ENCODE results near the gene SLC35B2.

SLC35B2 gene

DNA sequence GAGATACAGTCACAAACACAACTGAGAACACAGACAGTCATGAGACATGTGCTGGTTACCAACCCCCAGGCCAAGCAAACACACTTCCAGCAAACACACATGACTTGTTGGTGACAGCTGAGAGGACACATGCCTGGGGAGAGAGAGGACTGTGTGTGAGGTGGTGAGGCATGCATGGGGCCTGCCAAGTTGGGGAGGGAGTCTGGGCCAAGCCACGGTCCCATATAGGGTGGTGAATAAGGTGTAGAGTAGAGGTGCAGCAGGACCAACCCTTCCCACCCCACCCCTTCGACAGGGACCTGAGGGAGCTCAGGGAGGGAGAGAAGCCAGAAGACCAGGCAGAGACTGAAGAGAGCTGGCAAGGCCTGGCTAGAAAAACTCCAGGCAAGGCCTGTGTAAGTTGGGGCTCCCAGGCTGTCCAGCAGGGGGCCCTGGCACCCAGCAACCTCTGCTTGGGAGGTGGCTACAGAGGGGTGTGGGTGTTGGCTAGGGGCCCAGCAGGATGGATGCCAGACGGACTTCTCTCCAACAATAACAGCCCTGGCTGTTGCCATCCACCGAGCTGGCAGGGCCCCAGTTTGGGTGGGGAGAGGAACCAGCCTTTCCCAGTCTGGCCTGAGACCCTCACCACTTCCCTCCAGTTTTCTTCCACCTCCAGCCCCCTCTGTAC lies 35.9 kb downstream of the SLC35B2 start:
- Histone ChIP-seq H3K9me3 (ENCODE audit: control insufficient read depth, low read length) (no peaks in the 10 kb centered on the region), H3K4me3 (ENCODE audit: insufficient read depth, low read depth, low read length, poor library complexity, severe bottlenecking) (no peak overlapping the region), H3K27me3 (replicated peaks; ENCODE audit: control insufficient read depth, insufficient read depth, low read length, poor library complexity, severe bottlenecking) (peaks cover 4% of the 10 kb centered on the region), H3K4me1 (ENCODE audit: control insufficient read depth, insufficient read depth, low read length, poor library complexity, severe bottlenecking) (peaks cover 18% of the 10 kb centered on the region), H3K36me3 (ENCODE audit: control insufficient read depth, insufficient read depth, low read length) (no peaks in the 10 kb centered on the region), H3K27ac (ENCODE audit: insufficient read depth, low read length, poor library complexity, severe bottlenecking) (no peak overlapping the region)
- DNase-seq, result peak; percentile 45 to 66 (median 53)

DNA sequence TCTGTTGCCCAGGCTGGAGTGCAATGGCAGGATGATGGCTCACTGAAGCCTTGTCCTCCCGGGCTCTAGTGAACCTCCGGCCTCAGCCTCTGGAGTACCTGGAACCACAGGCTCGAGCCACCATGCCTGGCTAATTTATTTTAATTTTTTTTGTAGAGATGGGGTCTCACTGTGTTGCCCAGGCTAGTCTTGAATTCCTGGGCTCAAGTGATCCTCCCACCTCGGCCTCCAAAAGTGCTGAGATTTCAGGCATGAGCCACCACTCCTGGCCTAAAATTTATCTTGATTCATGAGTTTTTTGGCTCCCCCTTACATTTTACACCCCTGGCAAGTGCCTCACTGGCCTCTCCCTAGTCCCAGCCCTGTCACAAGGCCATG lies 36.4 kb downstream of the SLC35B2 start:
- Histone ChIP-seq H3K27me3 (replicated peaks; ENCODE audit: control insufficient read depth, insufficient read depth, low read length, poor library complexity, severe bottlenecking) (peaks cover 4% of the 10 kb centered on the region), H3K36me3 (ENCODE audit: control insufficient read depth, insufficient read depth, low read length) (no peaks in the 10 kb centered on the region), H3K9me3 (ENCODE audit: control insufficient read depth, low read length) (no peaks in the 10 kb centered on the region), H3K27ac (ENCODE audit: insufficient read depth, low read length, poor library complexity, severe bottlenecking) (no peak overlapping the region), H3K4me3 (ENCODE audit: insufficient read depth, low read depth, low read length, poor library complexity, severe bottlenecking) (no peak overlapping the region), H3K4me1 (ENCODE audit: control insufficient read depth, insufficient read depth, low read length, poor library complexity, severe bottlenecking) (peaks cover 18% of the 10 kb centered on the region)
- no peak for DNase-seq

DNA sequence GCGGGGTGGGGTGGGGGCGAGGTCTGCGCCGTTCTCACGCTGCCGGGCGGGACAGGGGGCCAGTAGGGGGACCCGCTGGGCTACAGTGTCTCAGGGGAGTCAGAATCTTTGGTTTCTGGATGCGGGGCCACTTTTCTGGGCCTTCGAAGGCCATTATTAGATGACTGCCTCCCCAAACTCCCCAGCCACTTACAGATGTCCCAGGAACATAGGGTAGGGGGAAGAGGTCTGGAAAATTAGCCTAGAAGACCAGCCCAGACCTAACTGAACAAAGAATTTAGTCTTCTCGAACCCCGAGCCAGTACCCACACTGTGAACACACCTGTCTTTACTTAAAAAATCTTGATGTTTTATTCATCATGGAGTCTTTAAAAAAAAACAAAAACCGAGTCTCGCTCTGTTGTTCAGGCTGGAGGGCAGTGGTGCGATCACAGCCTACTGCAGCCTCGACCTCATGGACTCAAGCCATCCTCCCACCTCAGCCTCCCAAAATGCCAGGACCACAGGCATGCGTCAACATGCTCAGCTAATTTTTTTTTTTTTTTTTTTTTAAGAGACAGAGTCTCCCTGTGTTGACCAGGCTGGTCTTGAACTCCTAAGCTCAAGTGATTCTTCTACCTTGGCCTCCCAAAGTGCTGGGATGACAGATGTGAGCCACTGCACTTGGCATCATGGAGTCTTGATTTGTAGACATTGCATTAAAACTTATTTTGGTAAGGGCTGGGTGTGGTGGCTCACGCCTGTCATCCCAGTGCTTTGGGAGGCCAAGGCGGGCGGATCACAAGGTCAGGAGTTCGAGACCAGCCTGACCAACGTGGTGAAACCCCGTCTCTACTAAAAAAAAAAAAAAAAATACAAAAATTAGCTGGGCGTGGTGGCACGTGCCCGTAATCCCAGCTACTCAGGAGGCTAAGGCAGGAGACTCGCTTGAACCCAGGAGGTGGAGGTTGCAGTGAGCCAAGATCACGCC lies 37.2 kb downstream of the SLC35B2 start:
- Histone ChIP-seq H3K4me1 (ENCODE audit: control insufficient read depth, insufficient read depth, low read length, poor library complexity, severe bottlenecking) (peaks cover 18% of the 10 kb centered on the region), H3K27me3 (replicated peaks; ENCODE audit: control insufficient read depth, insufficient read depth, low read length, poor library complexity, severe bottlenecking) (peaks cover 4% of the 10 kb centered on the region), H3K36me3 (ENCODE audit: control insufficient read depth, insufficient read depth, low read length) (no peaks in the 10 kb centered on the region), H3K9me3 (ENCODE audit: control insufficient read depth, low read length) (no peaks in the 10 kb centered on the region), H3K27ac (ENCODE audit: insufficient read depth, low read length, poor library complexity, severe bottlenecking) (no peak overlapping the region), H3K4me3 (ENCODE audit: insufficient read depth, low read depth, low read length, poor library complexity, severe bottlenecking) (no peak overlapping the region)
- DNase-seq, result no peak

DNA sequence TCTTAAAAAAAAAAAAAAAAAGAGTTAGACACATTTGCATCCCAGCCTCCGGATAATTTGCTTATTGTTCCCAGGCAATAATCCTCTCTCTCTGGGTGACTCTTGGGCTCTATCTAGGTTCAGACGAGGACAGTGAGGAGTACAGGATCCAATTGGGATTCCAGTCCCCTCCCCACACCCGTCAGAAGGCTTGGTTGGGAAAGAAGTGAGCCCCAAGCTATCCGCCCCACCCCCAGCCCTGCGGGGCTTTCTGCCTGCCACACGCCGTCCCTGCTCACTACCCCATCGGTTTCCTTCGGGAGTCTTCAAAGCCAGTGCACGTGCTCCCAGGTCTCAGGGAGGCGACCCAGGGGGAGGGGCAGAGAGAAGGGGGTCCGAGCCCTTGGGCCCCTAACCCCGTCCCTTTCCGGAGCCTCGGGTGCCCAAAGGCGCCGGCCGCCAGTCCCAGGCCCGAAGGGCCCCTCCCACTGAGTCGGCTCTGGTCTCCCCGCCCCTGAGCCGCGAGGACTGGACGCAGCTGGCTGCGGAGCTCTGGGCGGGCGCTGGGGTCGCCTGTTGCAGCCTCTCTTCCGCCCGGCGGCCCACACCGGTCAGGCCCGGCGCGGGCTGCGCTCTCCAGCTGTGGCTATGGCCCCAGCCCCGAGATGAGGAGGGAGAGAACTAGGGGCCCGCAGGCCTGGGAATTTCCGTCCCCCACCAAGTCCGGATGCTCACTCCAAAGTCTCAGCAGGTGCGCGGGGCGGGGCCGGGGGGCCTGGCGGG lies 38.1 kb downstream of the SLC35B2 start:
- Histone ChIP-seq H3K27me3 (replicated peaks; ENCODE audit: control insufficient read depth, insufficient read depth, low read length, poor library complexity, severe bottlenecking) (peaks cover 4% of the 10 kb centered on the region), H3K27ac (ENCODE audit: insufficient read depth, low read length, poor library complexity, severe bottlenecking) (no peak overlapping the region), H3K9me3 (ENCODE audit: control insufficient read depth, low read length) (no peaks in the 10 kb centered on the region), H3K4me3 (ENCODE audit: insufficient read depth, low read depth, low read length, poor library complexity, severe bottlenecking) (peak overlapping the region; percentile 17), H3K36me3 (ENCODE audit: control insufficient read depth, insufficient read depth, low read length) (no peaks in the 10 kb centered on the region), H3K4me1 (ENCODE audit: control insufficient read depth, insufficient read depth, low read length, poor library complexity, severe bottlenecking) (peaks cover 15% of the 10 kb centered on the region)
- no peak for DNase-seq

DNA sequence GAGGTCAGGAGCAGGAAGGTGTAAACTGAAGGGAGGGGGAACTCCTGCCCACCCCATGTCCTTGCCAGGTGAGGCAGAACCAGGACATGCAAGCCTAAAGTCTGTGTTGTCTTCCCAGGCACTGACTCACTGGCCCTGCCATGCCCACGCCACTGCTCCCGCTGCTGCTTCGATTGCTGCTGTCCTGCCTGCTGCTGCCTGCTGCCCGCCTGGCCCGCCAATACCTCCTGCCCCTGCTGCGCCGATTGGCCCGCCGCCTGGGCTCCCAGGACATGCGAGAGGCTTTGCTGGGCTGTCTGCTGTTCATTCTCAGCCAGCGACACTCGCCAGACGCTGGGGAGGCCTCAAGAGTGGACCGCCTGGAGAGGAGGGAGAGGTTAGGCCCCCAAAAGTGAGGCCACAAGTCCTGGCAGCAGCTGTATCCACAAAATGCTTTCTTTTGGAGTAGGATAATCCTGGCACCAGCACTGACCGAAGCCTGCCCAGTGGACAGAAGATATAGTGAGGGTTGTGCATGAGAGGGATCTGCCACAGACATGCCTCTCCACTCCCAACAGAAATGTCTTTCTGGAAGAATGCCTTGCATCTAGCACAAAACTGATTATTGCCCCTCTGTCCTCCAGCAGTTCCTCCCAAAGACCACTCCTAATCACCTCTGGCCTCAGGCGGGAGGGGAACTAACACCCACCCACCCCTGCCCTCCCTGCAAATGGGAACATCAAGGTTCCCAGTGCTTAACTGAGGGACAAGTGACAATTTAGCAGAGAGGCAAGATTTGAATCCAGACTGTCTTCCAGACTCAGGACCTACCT lies 39.8 kb downstream of the SLC35B2 start:
- H3K27ac ChIP-seq (ENCODE audit: insufficient read depth, low read length, poor library complexity, severe bottlenecking), result no peak overlapping the region
- no peaks in the 10 kb centered on the region for H3K9me3 ChIP-seq (ENCODE audit: control insufficient read depth, low read length)
- H3K36me3 ChIP-seq (ENCODE audit: control insufficient read depth, insufficient read depth, low read length), result no peaks in the 10 kb centered on the region
- peaks cover 7% of the 10 kb centered on the region for H3K4me1 ChIP-seq (ENCODE audit: control insufficient read depth, insufficient read depth, low read length, poor library complexity, severe bottlenecking)
- no peak overlapping the region for H3K4me3 ChIP-seq (ENCODE audit: insufficient read depth, low read depth, low read length, poor library complexity, severe bottlenecking)
- H3K27me3 ChIP-seq (replicated peaks; ENCODE audit: control insufficient read depth, insufficient read depth, low read length, poor library complexity, severe bottlenecking), result peaks cover 4% of the 10 kb centered on the region
- no peak for DNase-seq

DNA sequence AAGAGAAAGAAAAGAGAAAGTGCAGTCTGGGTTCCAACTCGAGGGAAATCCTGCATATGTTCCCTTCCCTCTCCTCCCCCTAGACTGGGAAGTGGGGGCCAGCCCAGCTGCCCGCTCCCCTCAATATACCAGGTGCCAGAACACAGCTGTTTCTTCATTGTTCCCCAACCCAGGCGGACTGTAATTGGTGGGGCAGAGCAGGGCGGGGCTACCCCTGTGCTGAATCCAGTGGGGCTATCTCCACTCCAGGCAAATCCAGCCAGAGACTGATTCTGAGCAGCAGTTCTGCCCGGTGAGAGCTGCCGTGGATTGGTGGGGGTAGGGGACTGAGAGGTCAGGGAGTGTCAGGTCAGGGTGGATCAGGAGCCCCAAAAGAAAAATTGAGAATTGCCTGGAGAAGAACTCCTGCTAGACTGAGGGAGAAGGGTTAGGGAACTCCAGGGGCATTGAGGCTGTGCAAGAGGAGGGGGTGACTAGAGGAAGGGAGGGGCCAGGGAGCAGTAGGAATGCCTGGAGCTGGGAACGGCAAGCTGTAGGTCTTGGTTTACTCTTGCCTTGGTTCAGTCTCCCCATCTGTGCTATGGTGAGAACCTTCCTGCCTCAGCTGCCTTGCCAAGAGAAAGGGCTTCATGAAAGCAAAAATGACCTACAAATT lies 40.5 kb downstream of the SLC35B2 start, which contains the start of gene MYMX:
Gene MYMX, plus strand, starts transcription at position 250 of the 655 bp plus-strand sequence. CDS start 546 bp downstream, outside the sequence.
- no peak for DNase-seq
- no peaks in the 10 kb centered on the region for H3K9me3 ChIP-seq (ENCODE audit: control insufficient read depth, low read length)
- H3K27me3 ChIP-seq (replicated peaks; ENCODE audit: control insufficient read depth, insufficient read depth, low read length, poor library complexity, severe bottlenecking), result peaks cover 4% of the 10 kb centered on the region
- H3K27ac ChIP-seq (ENCODE audit: insufficient read depth, low read length, poor library complexity, severe bottlenecking), result no peak within 1 kb of the TSS
- no peaks in the 10 kb centered on the region for H3K36me3 ChIP-seq (ENCODE audit: control insufficient read depth, insufficient read depth, low read length)
- H3K4me3 ChIP-seq (ENCODE audit: insufficient read depth, low read depth, low read length, poor library complexity, severe bottlenecking), result no peak within 1 kb of the TSS
- H3K4me1 ChIP-seq (ENCODE audit: control insufficient read depth, insufficient read depth, low read length, poor library complexity, severe bottlenecking), result peaks cover 7% of the 10 kb centered on the region

DNA sequence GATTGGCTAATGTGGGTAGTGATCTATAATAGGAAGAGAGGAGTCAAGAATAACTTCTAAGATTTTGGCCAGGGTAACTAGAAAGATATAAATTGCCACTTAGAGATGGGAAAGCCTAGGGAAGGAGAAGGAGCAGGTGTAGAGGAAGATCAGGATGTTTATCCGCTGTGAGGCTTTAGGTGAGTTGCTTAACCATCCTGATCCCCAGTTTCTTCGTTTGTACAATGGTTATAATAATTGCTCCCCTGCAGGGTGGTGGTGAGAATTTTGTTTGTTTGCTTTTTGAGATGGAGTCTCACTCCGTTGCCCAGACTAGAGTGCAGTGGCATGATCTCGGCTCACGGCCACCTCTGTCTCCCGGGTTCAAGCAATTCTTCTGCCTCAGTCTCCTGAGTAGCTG lies 43.0 kb downstream of the SLC35B2 start:
- Histone ChIP-seq H3K4me1 (ENCODE audit: control insufficient read depth, insufficient read depth, low read length, poor library complexity, severe bottlenecking) (peaks cover 4% of the 10 kb centered on the region), H3K27ac (ENCODE audit: insufficient read depth, low read length, poor library complexity, severe bottlenecking) (no peak overlapping the region), H3K4me3 (ENCODE audit: insufficient read depth, low read depth, low read length, poor library complexity, severe bottlenecking) (no peak overlapping the region), H3K9me3 (ENCODE audit: control insufficient read depth, low read length) (no peaks in the 10 kb centered on the region), H3K36me3 (ENCODE audit: control insufficient read depth, insufficient read depth, low read length) (no peaks in the 10 kb centered on the region), H3K27me3 (replicated peaks; ENCODE audit: control insufficient read depth, insufficient read depth, low read length, poor library complexity, severe bottlenecking) (no peaks in the 10 kb centered on the region)
- DNase-seq, result no peak

DNA sequence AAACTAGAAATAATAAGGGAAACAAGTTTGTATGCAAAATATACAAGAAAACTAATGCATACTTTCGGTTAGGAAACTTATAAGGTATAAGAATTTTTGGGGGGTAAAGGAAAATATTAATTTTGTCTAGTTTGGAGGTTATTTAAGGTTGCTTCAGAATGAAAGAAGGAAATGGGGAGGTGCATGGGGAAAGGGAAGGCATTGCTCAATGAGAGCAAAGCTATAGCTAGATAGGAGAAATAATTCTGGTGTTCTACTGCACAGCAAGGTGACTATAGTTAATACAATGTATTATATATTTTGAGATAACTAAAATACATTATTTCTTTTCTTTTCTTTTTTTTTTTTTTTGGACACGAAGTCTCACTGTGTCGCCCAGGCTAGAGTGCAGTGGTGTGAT lies 46.0 kb downstream of the SLC35B2 start:
- Histone ChIP-seq H3K27me3 (replicated peaks; ENCODE audit: control insufficient read depth, insufficient read depth, low read length, poor library complexity, severe bottlenecking) (no peaks in the 10 kb centered on the region), H3K9me3 (ENCODE audit: control insufficient read depth, low read length) (no peaks in the 10 kb centered on the region), H3K4me1 (ENCODE audit: control insufficient read depth, insufficient read depth, low read length, poor library complexity, severe bottlenecking) (no peaks in the 10 kb centered on the region), H3K4me3 (ENCODE audit: insufficient read depth, low read depth, low read length, poor library complexity, severe bottlenecking) (no peak overlapping the region), H3K27ac (ENCODE audit: insufficient read depth, low read length, poor library complexity, severe bottlenecking) (no peak overlapping the region), H3K36me3 (ENCODE audit: control insufficient read depth, insufficient read depth, low read length) (no peaks in the 10 kb centered on the region)
- DNase-seq, result no peak

DNA sequence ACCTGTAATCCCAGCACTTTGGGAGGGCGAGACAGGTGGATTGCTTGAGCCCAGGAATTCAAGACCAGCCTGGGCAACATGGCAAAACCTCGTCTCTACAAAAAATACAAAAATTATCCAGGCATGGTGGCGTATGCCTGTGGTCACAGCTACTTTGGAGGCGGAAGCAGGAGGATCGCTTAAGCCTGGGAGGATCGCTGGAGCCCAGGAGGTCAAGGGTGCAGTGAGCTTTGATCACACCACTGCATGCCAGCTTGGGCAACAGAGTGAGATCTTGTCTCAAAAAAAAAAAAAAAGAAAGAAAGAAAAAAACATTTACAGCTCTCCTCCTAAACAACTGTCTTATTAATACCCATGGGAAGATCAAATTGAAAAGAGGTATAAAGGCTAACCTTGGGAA lies 49.4 kb downstream of the SLC35B2 start:
- no peaks in the 10 kb centered on the region for H3K27me3 ChIP-seq (replicated peaks; ENCODE audit: control insufficient read depth, insufficient read depth, low read length, poor library complexity, severe bottlenecking)
- no peaks in the 10 kb centered on the region for H3K36me3 ChIP-seq (ENCODE audit: control insufficient read depth, insufficient read depth, low read length)
- H3K4me1 ChIP-seq (ENCODE audit: control insufficient read depth, insufficient read depth, low read length, poor library complexity, severe bottlenecking), result no peaks in the 10 kb centered on the region
- H3K4me3 ChIP-seq (ENCODE audit: insufficient read depth, low read depth, low read length, poor library complexity, severe bottlenecking), result no peak overlapping the region
- H3K27ac ChIP-seq (ENCODE audit: insufficient read depth, low read length, poor library complexity, severe bottlenecking), result no peak overlapping the region
- DNase-seq, result no peak
- no peaks in the 10 kb centered on the region for H3K9me3 ChIP-seq (ENCODE audit: control insufficient read depth, low read length)

All from effector memory CD4-positive, alpha-beta T cell (primary cell).